K562 (cell line): ENCODE data around the gene SRGAP2C. TPM values are rescaled to one million over a fixed set of nuclear protein-coding genes. Genes with fewer than 3 reads are reported as not detected.
"Not testable (repeated sequence)": the region's sequence is repeated elsewhere in the genome, so short reads cannot be mapped to it uniquely, and the experiment has no call there.

Experiments
- ATAC-seq: fragments of 200-7000 bp; cut with Tn5 transposase; 3 replicates; pipeline ENCODE4 v1.9.1; 2020; ENCODE audit warnings: moderate library complexity
- BruUV-seq: library from RNA; stranded (reverse); fragments of 400-500 nt; replicated peaks from 2 replicates; lab custom pipeline; 2021; lab: Mats Ljungman, UMichigan
- CTCF ChIA-PET: fragments of 300-600 bp; formaldehyde crosslinking; extraction: SDS; loops from one replicate; lab custom pipeline; 2021; ENCODE audit warnings: low intra/inter-chr PET ratio; lab: Yijun Ruan, JAX
- POLR2A ChIA-PET: fragments of 300-600, 350-650 bp; sonication (Branson Sonifier 250); formaldehyde crosslinking; extraction: SDS; loops from one replicate; lab custom pipeline; 2021; ENCODE audit warnings: antibody characterized with exemption, inconsistent platforms; lab: Yijun Ruan, JAX
- DNase-seq, 4 experiments: peaks; one replicate each; pipeline versions ENCODE4 v3.0.0 to v3.0.0-alpha.2; 2011 to 2018; ENCODE audit warnings: low spot score in 3 of 4, mixed read lengths in 3 of 4; ENCODE audit errors: extremely low read depth in 1 of 4
- FAIRE-seq: peaks from 2 replicates; lab custom pipeline; 2011; peaks lifted over from hg19 to GRCh38; lab: Jason Lieb, UNC
- H2AFZ ChIP-seq: 2 replicates; pipeline ENCODE4 v1.6.0; 2011; ENCODE audit warnings: low read depth, low read length, control low read depth, inconsistent platforms
- H3K27ac ChIP-seq: fragments of 200-600 bp; 3 replicates; pipeline ENCODE4 v1.8.0; 2011; ENCODE audit warnings: low read depth, mild to moderate bottlenecking, control low read depth, inconsistent platforms, low read length, moderate library complexity, mixed read lengths; ENCODE audit errors: extremely low read depth
- H3K27me3 ChIP-seq, 2 experiments: fragments of 300-600 bp in 1 of 2; 2 replicates in 1 of 2; 3 replicates in 1 of 2; pipeline versions ENCODE4 v1.6.0 to v1.8.0; 2011; ENCODE audit warnings: inconsistent platforms in 2 of 2, low read length in 2 of 2, mild to moderate bottlenecking in 1 of 2, mixed read lengths in 1 of 2, moderate library complexity in 1 of 2; ENCODE audit not compliant: control insufficient read depth in 2 of 2, insufficient read depth in 2 of 2
- H3K36me3 ChIP-seq: fragments of 300-600 bp; 3 replicates; pipeline ENCODE4 v1.8.0; 2011; ENCODE audit warnings: mild to moderate bottlenecking, low read length, inconsistent platforms; ENCODE audit not compliant: control insufficient read depth, insufficient read depth
- H3K4me1 ChIP-seq, 2 experiments: fragments of 200-600 bp in 1 of 2; replicated peaks in 1 of 2; 2 replicates in 1 of 2; 3 replicates in 1 of 2; pipeline versions ENCODE4 v1.5.1 to v1.8.0; 2011; ENCODE audit warnings: inconsistent platforms in 2 of 2, low read length in 2 of 2, mild to moderate bottlenecking in 1 of 2, mixed read lengths in 1 of 2, moderate library complexity in 1 of 2; ENCODE audit not compliant: control insufficient read depth in 2 of 2, insufficient read depth in 2 of 2
- H3K4me2 ChIP-seq: 2 replicates; pipeline ENCODE4 v1.6.1; 2011; ENCODE audit warnings: low read length, control low read depth, inconsistent platforms, mixed read lengths; ENCODE audit not compliant: insufficient read depth
- H3K4me3 ChIP-seq: fragments of 200-600 bp; sonication (generic), shearing (Covaris generic); 2 replicates; pipeline ENCODE4 v1.5.1; 2016; ENCODE audit warnings: control low read depth, inconsistent platforms
- H3K79me2 ChIP-seq: fragments of 200-600 bp; 3 replicates; pipeline ENCODE4 v1.8.0; 2011; ENCODE audit warnings: low read length, inconsistent platforms; ENCODE audit not compliant: control insufficient read depth, insufficient read depth
- H3K9ac ChIP-seq, 2 experiments: 2 replicates each; pipeline versions ENCODE4 v1.6.0 to v1.6.1; 2011; ENCODE audit warnings: low read depth in 2 of 2, low read length in 2 of 2, control low read depth in 1 of 2, inconsistent platforms in 1 of 2, mild to moderate bottlenecking in 1 of 2, mixed read lengths in 1 of 2; ENCODE audit not compliant: insufficient read depth in 1 of 2
- H3K9me1 ChIP-seq: one replicate; pipeline ENCODE4 v1.6.0; 2011; ENCODE audit warnings: inconsistent platforms, mild to moderate bottlenecking, low read length, moderate library complexity; ENCODE audit not compliant: control insufficient read depth, insufficient read depth
- H3K9me3 ChIP-seq: replicated peaks from 2 replicates; pipeline ENCODE4 v1.5.1; 2011; ENCODE audit warnings: low read depth, low read length, inconsistent platforms; ENCODE audit not compliant: control insufficient read depth, insufficient read depth
- H4K20me1 ChIP-seq: replicated peaks from 2 replicates; pipeline ENCODE4 v1.6.1; 2011; ENCODE audit warnings: low read length, inconsistent platforms, mixed read lengths; ENCODE audit not compliant: control insufficient read depth, insufficient read depth
- WGBS: fragments of 100-300 bp; shearing (Covaris generic); methylation state at CpG from one replicate; pipeline ENCODE4 v1.1.6; 2016; ENCODE audit warnings: low coverage, mixed read lengths; ENCODE audit not compliant: insufficient coverage; ENCODE audit errors: missing lambda C conversion rate; 5-methylcytosine and 5-hydroxymethylcytosine counted together
- in situ Hi-C: fragments of 300-500 bp; cut with MboI; formaldehyde crosslinking; loops from 4 replicates; pipeline ENCODE4 v1.15.0; 2018; ENCODE audit warnings: inconsistent platforms, mixed read lengths
- intact Hi-C: fragments of 100-400 bp; cut with micrococcal nuclease; formaldehyde crosslinking; loops from 2 replicates; pipeline ENCODE4 v1.14.2; 2022
- polyA plus RNA-seq, 8 experiments: library from polyadenylated mRNA; depleted of rRNA in 4 of 8; stranded (reverse) in 5 of 8; unstranded in 3 of 8; fragments of >200 nt; fragmentation: Nextera tagmentation in 2 of 8; fragmentation: Illumina TruSeq in 1 of 8; extraction: Ambion mirVana in 2 of 8; extraction: Trizol in 1 of 8; gene quantifications; 2 replicates each; pipeline versions ENCODE4 v1.2.1 to v1.2.3, GENCODE V29; 2011 to 2014; ENCODE audit warnings: inconsistent platforms in 1 of 8, missing spikeins in 1 of 8
- total RNA-seq, 7 experiments: library from RNA; depleted of rRNA in 6 of 7; stranded (reverse); fragments of >200 nt in 6 of 7; fragmentation: Illumina TruSeq in 2 of 7; extraction: Trizol in 2 of 7; gene quantifications; 2 replicates each; pipeline versions ENCODE4 v1.2.1 to v1.2.3, GENCODE V29; 2011 to 2021; ENCODE audit warnings: low replicate concordance in 1 of 7

The SRGAP2C gene
- total and polyA plus RNA-seq, 9 of the 15 experiments (the other 6 are each of a cell fraction or from before 2014, with no cell fraction given), result 5.0 to 21.1 (median 7.7) TPM

GRCh38 chr1:121293263-121294204, 108.8 kb downstream of the SRGAP2C start:
- H3K9me3 ChIP-seq, ATAC-seq, in situ Hi-C loops, CTCF ChIA-PET, POLR2A ChIA-PET, H3K36me3 ChIP-seq, BruUV-seq, H3K4me2 ChIP-seq, H4K20me1 ChIP-seq, H3K9me1 ChIP-seq, H2AFZ ChIP-seq, H3K9ac ChIP-seq, DNase-seq, FAIRE-seq, H3K79me2 ChIP-seq, H3K4me3 ChIP-seq, intact Hi-C loops, H3K27ac ChIP-seq, H3K27me3 ChIP-seq, H3K4me1 ChIP-seq: not testable (repeated sequence)
- WGBS, result 8% methylated on average over 1 of the region's 11 CpGs

GRCh38 chr1:121294205-121294570, 109.4 kb downstream of the SRGAP2C start:
- no CpG with 5 or more reads among the region's 2 CpGs for WGBS
- H3K36me3 ChIP-seq, in situ Hi-C loops, H3K9me1 ChIP-seq, H3K27ac ChIP-seq, H3K79me2 ChIP-seq, H3K9ac ChIP-seq, H4K20me1 ChIP-seq, H3K4me2 ChIP-seq, H2AFZ ChIP-seq, ATAC-seq, DNase-seq, H3K27me3 ChIP-seq, H3K4me3 ChIP-seq, H3K9me3 ChIP-seq, BruUV-seq, FAIRE-seq, POLR2A ChIA-PET, H3K4me1 ChIP-seq, CTCF ChIA-PET, intact Hi-C loops: not testable (repeated sequence)

DNA sequence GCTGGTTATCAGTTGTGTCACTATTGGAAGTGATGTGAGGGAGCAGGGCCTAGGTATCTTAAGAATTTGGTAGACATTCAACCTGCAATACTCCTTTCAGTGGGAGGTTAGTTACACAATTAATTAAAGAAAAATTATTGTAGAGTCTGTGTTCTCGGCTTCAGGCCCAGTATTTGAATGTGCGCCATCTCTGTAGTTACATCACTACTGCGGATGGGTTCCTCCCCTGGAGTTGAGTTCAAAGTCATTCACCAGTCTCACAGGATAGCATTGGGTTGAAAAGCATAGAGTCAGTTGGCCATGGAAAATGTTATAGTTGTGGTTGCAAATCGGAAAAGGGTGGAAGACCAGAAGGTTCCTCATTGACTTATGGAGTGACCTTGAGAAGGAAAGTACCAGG, 111.8 kb downstream of the SRGAP2C start:
- H3K4me2 ChIP-seq, in situ Hi-C loops, H3K27ac ChIP-seq, H3K27me3 ChIP-seq, H3K79me2 ChIP-seq, H4K20me1 ChIP-seq, H3K4me1 ChIP-seq, H3K4me3 ChIP-seq, H2AFZ ChIP-seq, FAIRE-seq, CTCF ChIA-PET, DNase-seq, ATAC-seq, POLR2A ChIA-PET, H3K36me3 ChIP-seq, H3K9ac ChIP-seq, intact Hi-C loops, H3K9me3 ChIP-seq, H3K9me1 ChIP-seq, BruUV-seq: not testable (repeated sequence)
- no CpG with 5 or more reads among the region's 4 CpGs for WGBS

GRCh38 chr1:121298529-121298928, 113.8 kb downstream of the SRGAP2C start:
- BruUV-seq, H4K20me1 ChIP-seq, H3K9ac ChIP-seq, H3K9me1 ChIP-seq, FAIRE-seq, H3K4me1 ChIP-seq, H3K27ac ChIP-seq, H3K27me3 ChIP-seq, H3K36me3 ChIP-seq, H3K9me3 ChIP-seq, H3K4me3 ChIP-seq, H2AFZ ChIP-seq, POLR2A ChIA-PET, DNase-seq, H3K79me2 ChIP-seq, in situ Hi-C loops, CTCF ChIA-PET, intact Hi-C loops, H3K4me2 ChIP-seq: not testable (repeated sequence)
- no CpG with 5 or more reads among the region's 4 CpGs for WGBS
- ATAC-seq, result peak; percentile 60
